Endodermal cell (in vitro differentiated cells): Measurements from ENCODE around the gene DOCK10. TPM values are rescaled to one million over a fixed set of nuclear protein-coding genes. Genes with fewer than 3 reads are reported as not detected.

Source experiments
- DNase-seq: peaks from one replicate; pipeline ENCODE4 v3.0.0-alpha.2; 2017
- H3K27ac ChIP-seq: 2 replicates; pipeline ENCODE4 v1.5.1; 2013; ENCODE audit warnings: mild to moderate bottlenecking, low read depth, low read length, moderate library complexity
- H3K27me3 ChIP-seq: 2 replicates; pipeline ENCODE4 v1.6.1; 2013; ENCODE audit warnings: mild to moderate bottlenecking, low read length, moderate library complexity; ENCODE audit not compliant: insufficient read depth, control insufficient read depth, poor library complexity, severe bottlenecking
- H3K36me3 ChIP-seq: 2 replicates; pipeline ENCODE4 v1.7.0; 2013; ENCODE audit warnings: mild to moderate bottlenecking, low read length, moderate library complexity; ENCODE audit not compliant: control insufficient read depth, insufficient read depth
- H3K4me1 ChIP-seq: one replicate; pipeline ENCODE4 v1.7.0; 2013; ENCODE audit warnings: low read length; ENCODE audit not compliant: control insufficient read depth, insufficient read depth
- H3K4me3 ChIP-seq: 2 replicates; pipeline ENCODE4 v1.5.1; 2013; ENCODE audit warnings: mild to moderate bottlenecking, low read length, moderate library complexity
- H3K9ac ChIP-seq: 2 replicates; pipeline ENCODE4 v1.6.1; 2013; ENCODE audit warnings: mild to moderate bottlenecking, low read length, moderate library complexity; ENCODE audit not compliant: poor library complexity, severe bottlenecking; ENCODE audit errors: extremely low read depth
- H3K9me3 ChIP-seq: 2 replicates; pipeline ENCODE4 v1.6.1; 2013; ENCODE audit warnings: mild to moderate bottlenecking, low read length, moderate library complexity; ENCODE audit not compliant: control insufficient read depth
- H3K27ac Mint-ChIP-seq: 2 replicates; pipeline ENCODE4 v1.8.0; 2020; ENCODE audit warnings: mixed read lengths
- H3K27me3 Mint-ChIP-seq: 2 replicates; pipeline ENCODE4 v1.8.0; 2021; ENCODE audit warnings: mild to moderate bottlenecking, mixed read lengths; ENCODE audit not compliant: insufficient read depth
- H3K36me3 Mint-ChIP-seq: 2 replicates; pipeline ENCODE4 v1.8.0; 2020; ENCODE audit warnings: low read depth, mixed read lengths
- H3K4me1 Mint-ChIP-seq: 2 replicates; pipeline ENCODE4 v1.8.0; 2020; ENCODE audit warnings: mixed read lengths
- H3K4me3 Mint-ChIP-seq: 2 replicates; pipeline ENCODE4 v1.8.0; 2020; ENCODE audit warnings: mild to moderate bottlenecking, moderate library complexity, mixed read lengths
- H3K9me3 Mint-ChIP-seq: 2 replicates; pipeline ENCODE4 v1.8.0; 2020; ENCODE audit warnings: mild to moderate bottlenecking, mixed read lengths
- CTCF ChIP-seq: fragments of 200-600 bp; sonication (generic); conservative IDR thresholded peaks from 2 replicates; pipeline ENCODE4 v1.5.0; 2021; ENCODE audit warnings: antibody characterized with exemption, mild to moderate bottlenecking
- WGBS, 2 experiments: methylation state at CpG; one replicate each; pipeline versions ENCODE4 v1.1.5 to v1.1.7; 2013; ENCODE audit warnings: missing lambda C conversion rate in 2 of 2, mixed read lengths in 1 of 2; ENCODE audit not compliant: insufficient coverage in 1 of 2, insufficient read length in 1 of 2; 5-methylcytosine and 5-hydroxymethylcytosine counted together
- total RNA-seq, 2 donors: library from RNA; stranded (reverse); fragmentation: NEBNext Ultra II Directional in 1 of 2; extraction: Animal tissue kit (Norgen Biotek cat#: 25700) in 1 of 2; gene quantifications; 2 replicates in 1 of 2; 3 replicates in 1 of 2; pipeline ENCODE4 v1.2.1, GENCODE V29; 2021

The DOCK10 gene
- total RNA-seq, 2 donors from 2014 or later, result 0.44 to 1.4 TPM

- 87 to 91% methylated on average over 3 to 5 of the region's 5 CpGs for WGBS, 2 experiments
- no peak overlapping the region for H3K27ac Mint-ChIP-seq
Observed at GRCh38 chr2:224751996-224752698, 290.1 kb downstream of the DOCK10 start.

GRCh38 chr2:224749136-224749535, 293.1 kb downstream of the DOCK10 start:
- no peaks in the 10 kb centered on the region for H3K9me3 ChIP-seq
- 50 to 63% methylated on average over 1 of the region's 1 CpG for WGBS, 2 experiments
- H3K4me1 ChIP-seq, result no peaks in the 10 kb centered on the region
- H3K4me3 Mint-ChIP-seq, result no peak overlapping the region
- H3K4me3 ChIP-seq, result no peak overlapping the region
- peaks cover 1% of the 10 kb centered on the region for H3K9me3 Mint-ChIP-seq
- TF ChIP-seq CTCF, result peak; percentile 71
- no peaks in the 10 kb centered on the region for H3K36me3 ChIP-seq
- no peaks in the 10 kb centered on the region for H3K36me3 Mint-ChIP-seq
- no peak overlapping the region for H3K27ac Mint-ChIP-seq
- H3K4me1 Mint-ChIP-seq, result no peaks in the 10 kb centered on the region
- H3K27me3 ChIP-seq, result no peaks in the 10 kb centered on the region
- H3K27ac ChIP-seq, result no peak overlapping the region
- H3K27me3 Mint-ChIP-seq, result no peaks in the 10 kb centered on the region
- H3K9ac ChIP-seq, result no peak overlapping the region
- DNase-seq, result no peak

More at GRCh38 chr2:224751996-224752698, 290.1 kb downstream of the DOCK10 start:
- Histone ChIP-seq H3K9ac (no peak overlapping the region), H3K27me3 (no peaks in the 10 kb centered on the region), H3K27ac (no peak overlapping the region), H3K4me1 (no peaks in the 10 kb centered on the region), H3K36me3 (no peaks in the 10 kb centered on the region), H3K4me3 (no peak overlapping the region), H3K9me3 (no peaks in the 10 kb centered on the region)
- no peak for DNase-seq
- Mint-ChIP-seq H3K9me3 (peaks cover 23% of the 10 kb centered on the region), H3K4me3 (no peak overlapping the region), H3K36me3 (no peaks in the 10 kb centered on the region), H3K4me1 (no peaks in the 10 kb centered on the region), H3K27me3 (no peaks in the 10 kb centered on the region)
- TF ChIP-seq CTCF, result no peak

GRCh38 chr2:224747765-224748164, 294.5 kb downstream of the DOCK10 start:
- Mint-ChIP-seq H3K4me1 (no peaks in the 10 kb centered on the region), H3K27me3 (no peaks in the 10 kb centered on the region), H3K9me3 (no peaks in the 10 kb centered on the region), H3K27ac (no peak overlapping the region), H3K36me3 (no peaks in the 10 kb centered on the region), H3K4me3 (no peak overlapping the region)
- H3K27ac ChIP-seq, result no peak overlapping the region
- no peak for TF ChIP-seq CTCF
- no peaks in the 10 kb centered on the region for H3K9me3 ChIP-seq
- DNase-seq, result no peak
- no peaks in the 10 kb centered on the region for H3K4me1 ChIP-seq
- 93% methylated on average over 3 to 4 of the region's 4 CpGs for WGBS, 2 experiments
- no peaks in the 10 kb centered on the region for H3K36me3 ChIP-seq
- H3K27me3 ChIP-seq, result no peaks in the 10 kb centered on the region
- H3K4me3 ChIP-seq, result no peak overlapping the region
- H3K9ac ChIP-seq, result no peak overlapping the region
